GM23248 (cell line): Measurements from ENCODE around the gene TMEM203. TPM values are rescaled to one million over a fixed set of nuclear protein-coding genes. Genes with fewer than 3 reads are reported as not detected.

Experiments used
- DNase-seq: peaks from one replicate; pipeline ENCODE4 v3.0.0-alpha.2; 2015
- H2AFZ ChIP-seq: fragments of 200-600 bp; sonication (generic); 2 replicates; pipeline ENCODE4 v1.6.1; 2016; ENCODE audit warnings: antibody characterized with exemption
- H3F3A ChIP-seq: fragments of 200-600 bp; sonication (generic); 2 replicates; pipeline ENCODE4 v1.6.1; 2016; ENCODE audit warnings: mild to moderate bottlenecking, antibody characterized with exemption, mixed run types; ENCODE audit not compliant: insufficient read depth
- H3K27ac ChIP-seq: fragments of 200-600 bp; sonication (generic); 2 replicates; pipeline ENCODE4 v1.5.1; 2016; ENCODE audit warnings: mild to moderate bottlenecking
- H3K27me3 ChIP-seq: fragments of 200-600 bp; sonication (generic); replicated peaks from 2 replicates; pipeline ENCODE4 v1.6.1; 2016; ENCODE audit warnings: mild to moderate bottlenecking; ENCODE audit not compliant: insufficient read depth
- H3K36me3 ChIP-seq: fragments of 200-600 bp; sonication (generic); 2 replicates; pipeline ENCODE4 v1.6.1; 2016; ENCODE audit warnings: low read depth, mild to moderate bottlenecking
- H3K4me1 ChIP-seq: fragments of 200-600 bp; sonication (generic); 2 replicates; pipeline ENCODE4 v1.6.1; 2016; ENCODE audit warnings: mild to moderate bottlenecking; ENCODE audit not compliant: insufficient read depth
- H3K4me2 ChIP-seq: fragments of 200-600 bp; sonication (generic); one replicate; pipeline ENCODE4 v1.6.1; 2016; ENCODE audit warnings: mild to moderate bottlenecking; ENCODE audit not compliant: unreplicated experiment
- H3K4me3 ChIP-seq: fragments of 200-600 bp; sonication (generic); 2 replicates; pipeline ENCODE4 v1.5.1; 2016; ENCODE audit warnings: mild to moderate bottlenecking
- H3K79me2 ChIP-seq: fragments of 200-600 bp; sonication (generic); 2 replicates; pipeline ENCODE4 v1.6.1; 2016; ENCODE audit warnings: mild to moderate bottlenecking; ENCODE audit not compliant: insufficient read depth
- H3K9ac ChIP-seq: fragments of 200-600 bp; sonication (generic); 2 replicates; pipeline ENCODE4 v1.6.1; 2016; ENCODE audit warnings: mild to moderate bottlenecking
- H3K9me2 ChIP-seq: fragments of 200-600 bp; sonication (generic); 2 replicates; pipeline ENCODE4 v1.6.1; 2016; ENCODE audit warnings: mixed run types, mild to moderate bottlenecking, moderate library complexity; ENCODE audit not compliant: insufficient read depth
- H3K9me3 ChIP-seq: fragments of 200-600 bp; sonication (generic); one replicate; pipeline ENCODE4 v1.6.1; 2017; ENCODE audit warnings: low read depth
- H4K20me1 ChIP-seq: fragments of 200-600 bp; sonication (generic); 2 replicates; pipeline ENCODE4 v1.6.0; 2016; ENCODE audit not compliant: insufficient read depth
- EZH2 ChIP-seq: fragments of 200-600 bp; sonication (generic); IDR thresholded peaks from 2 replicates; pipeline ENCODE4 v1.6.1; 2018; ENCODE audit warnings: antibody characterized with exemption, mild to moderate bottlenecking; ENCODE audit not compliant: insufficient read depth, poor library complexity, severe bottlenecking
- EZH2phosphoT487 ChIP-seq: fragments of 200-600 bp; sonication (generic); IDR thresholded peaks from 2 replicates; pipeline ENCODE4 v1.6.1; 2018; ENCODE audit warnings: antibody characterized with exemption, moderate library complexity, mild to moderate bottlenecking, low read depth; ENCODE audit not compliant: insufficient read depth
- WGBS, 2 experiments: methylation state at CpG; one replicate each; pipeline ENCODE4 v1.1.6; 2015 to 2017; ENCODE audit warnings: low lambda C conversion rate in 2 of 2, low coverage in 1 of 2; ENCODE audit errors: missing lambda C conversion rate in 2 of 2; 5-methylcytosine and 5-hydroxymethylcytosine counted together
- in situ Hi-C: fragments of 300-500 bp; cut with MboI; formaldehyde crosslinking; loops from 2 replicates; pipeline ENCODE4 v1.15.0; 2020
- polyA plus RNA-seq: library from polyadenylated mRNA; unstranded; fragments of >200 nt; fragmentation: Nextera tagmentation; extraction: Ambion mirVana; gene quantifications from 2 replicates; pipeline ENCODE4 v1.2.1, GENCODE V29; 2016
- total RNA-seq: library from RNA; depleted of rRNA; stranded (reverse); fragments of >200 nt; shearing (Covaris generic); gene quantifications from 2 replicates; pipeline ENCODE4 v1.2.3, GENCODE V29; 2014

The TMEM203 gene
- total and polyA plus RNA-seq, 2 experiments from 2014 or later = 46.9 to 52.9 TPM

GRCh38 chr9:137230705-137231371 lies 25.4 kb upstream of the TMEM203 start, which contains the start of gene SLC34A3:
Gene SLC34A3, plus strand, starts transcription at chr9:137230901. Its CDS starts 802 bp downstream, at chr9:137231703.
- H3F3A ChIP-seq = no peaks in the 10 kb centered on the region
- H3K4me2 ChIP-seq = no peak within 1 kb of the TSS
- no peaks in the 10 kb centered on the region for H3K36me3 ChIP-seq
- no peaks in the 10 kb centered on the region for H3K27me3 ChIP-seq
- no peak within 1 kb of the TSS for H3K27ac ChIP-seq
- no peaks in the 10 kb centered on the region for H4K20me1 ChIP-seq
- in situ Hi-C loops = no loop called here
- H3K9me2 ChIP-seq = no peaks in the 10 kb centered on the region
- no peak within 1 kb of the TSS for H2AFZ ChIP-seq
- H3K4me3 ChIP-seq = no peak within 1 kb of the TSS
- TF ChIP-seq EZH2phosphoT487 = no peak
- no peak for TF ChIP-seq EZH2
- no peaks in the 10 kb centered on the region for H3K9me3 ChIP-seq
- no peaks in the 10 kb centered on the region for H3K79me2 ChIP-seq
- WGBS, 2 experiments = 53 to 54% methylated on average over 14 of the region's 14 CpGs
- DNase-seq = no peak
- no peaks in the 10 kb centered on the region for H3K4me1 ChIP-seq
- H3K9ac ChIP-seq = no peak within 1 kb of the TSS

GRCh38 chr9:137229903-137230704 lies 24.7 kb upstream of the TMEM203 start:
- Histone ChIP-seq H3K36me3 (no peaks in the 10 kb centered on the region), H3K27me3 (no peaks in the 10 kb centered on the region), H3K4me2 (no peak overlapping the region), H2AFZ (no peak overlapping the region), H3F3A (no peaks in the 10 kb centered on the region), H4K20me1 (no peaks in the 10 kb centered on the region), H3K79me2 (no peaks in the 10 kb centered on the region), H3K4me1 (no peaks in the 10 kb centered on the region), H3K9me2 (no peaks in the 10 kb centered on the region), H3K27ac (no peak overlapping the region), H3K9ac (no peak overlapping the region), H3K4me3 (no peak overlapping the region), H3K9me3 (no peaks in the 10 kb centered on the region)
- in situ Hi-C loops = no loop called here
- no peak for DNase-seq
- 47 to 54% methylated on average over 23 to 27 of the region's 31 CpGs for WGBS, 2 experiments
- no peak for TF ChIP-seq EZH2
- no peak for TF ChIP-seq EZH2phosphoT487

- H3K4me2 ChIP-seq = no peak overlapping the region
- H3K9me3 ChIP-seq = no peaks in the 10 kb centered on the region
- no peaks in the 10 kb centered on the region for H3F3A ChIP-seq
- no peaks in the 10 kb centered on the region for H3K27me3 ChIP-seq
- no peak overlapping the region for H3K4me3 ChIP-seq
- peaks cover 3% of the 10 kb centered on the region; the same call in 1 of the 2 replicates for H3K4me1 ChIP-seq
- H2AFZ ChIP-seq = no peak overlapping the region
- WGBS, 2 experiments = 64% methylated on average over 24 to 27 of the region's 27 CpGs
- H3K9ac ChIP-seq = no peak overlapping the region
- no peak overlapping the region for H3K27ac ChIP-seq
- DNase-seq = no peak
- no peaks in the 10 kb centered on the region for H3K79me2 ChIP-seq
- no peaks in the 10 kb centered on the region for H4K20me1 ChIP-seq
- TF ChIP-seq EZH2 = no peak
- TF ChIP-seq EZH2phosphoT487 = no peak
- H3K9me2 ChIP-seq = no peaks in the 10 kb centered on the region
- in situ Hi-C loops = no loop called here
- no peaks in the 10 kb centered on the region for H3K36me3 ChIP-seq
Measured at GRCh38 chr9:137228968-137229896, 23.8 kb upstream of the TMEM203 start.

GRCh38 chr9:137228506-137228967 lies 23.1 kb upstream of the TMEM203 start:
- H3K9ac ChIP-seq = no peak overlapping the region
- no peaks in the 10 kb centered on the region for H3K36me3 ChIP-seq
- no peaks in the 10 kb centered on the region for H3F3A ChIP-seq
- in situ Hi-C loops = no loop called here
- H3K4me1 ChIP-seq = peaks cover 3% of the 10 kb centered on the region; the same call in 1 of the 2 replicates
- H3K4me2 ChIP-seq = no peak overlapping the region
- no peaks in the 10 kb centered on the region for H3K9me3 ChIP-seq
- no peaks in the 10 kb centered on the region for H3K79me2 ChIP-seq
- no peak overlapping the region for H3K4me3 ChIP-seq
- no peaks in the 10 kb centered on the region for H3K9me2 ChIP-seq
- H3K27ac ChIP-seq = no peak overlapping the region
- TF ChIP-seq EZH2phosphoT487 (no peak), EZH2 (no peak)
- DNase-seq = no peak
- H2AFZ ChIP-seq = no peak overlapping the region
- 79 to 83% methylated on average over 23 to 27 of the region's 29 CpGs for WGBS, 2 experiments
- no peaks in the 10 kb centered on the region for H3K27me3 ChIP-seq
- no peaks in the 10 kb centered on the region for H4K20me1 ChIP-seq
